Activated naive CD4-positive, alpha-beta T cell (primary cell): ENCODE results near the gene TSPAN9.

Experiments
- DNase-seq, 4 experiments: peaks; one replicate each; lab custom pipeline; 2025; lab: John Stamatoyannopoulos, UW

The TSPAN9 gene

GRCh38 chr12:3124917-3125316 lies 47.7 kb downstream of the TSPAN9 start:
- no peak for DNase-seq

GRCh38 chr12:3125674-3126073 lies 48.5 kb downstream of the TSPAN9 start:
- no peak for DNase-seq

GRCh38 chr12:3127832-3128231 lies 50.7 kb downstream of the TSPAN9 start:
- DNase-seq: no peak

- no peak for DNase-seq
Measured at GRCh38 chr12:3128498-3129293, 51.5 kb downstream of the TSPAN9 start.

- no peak for DNase-seq
Measured at GRCh38 chr12:3129301-3130056, 52.3 kb downstream of the TSPAN9 start.

- no peak for DNase-seq
Measured at GRCh38 chr12:3130057-3130830, 53.1 kb downstream of the TSPAN9 start.

- no peak for DNase-seq
Measured at GRCh38 chr12:3131129-3131528, 54.0 kb downstream of the TSPAN9 start.

GRCh38 chr12:3132636-3133404 lies 55.6 kb downstream of the TSPAN9 start:
- DNase-seq: no peak

- no peak for DNase-seq
Measured at GRCh38 chr12:3133405-3133783, 56.2 kb downstream of the TSPAN9 start.

- no peak for DNase-seq
Measured at GRCh38 chr12:3134126-3134525, 56.9 kb downstream of the TSPAN9 start.

GRCh38 chr12:3134526-3135135 lies 57.5 kb downstream of the TSPAN9 start:
- DNase-seq: no peak

- peak in 1 of 4 experiments; percentile 7 for DNase-seq
Measured at GRCh38 chr12:3135522-3136461, 58.6 kb downstream of the TSPAN9 start.

GRCh38 chr12:3136641-3137267 lies 59.6 kb downstream of the TSPAN9 start:
- DNase-seq: no peak

GRCh38 chr12:3137268-3137781 lies 60.1 kb downstream of the TSPAN9 start:
- no peak for DNase-seq

GRCh38 chr12:3137814-3138445 lies 60.8 kb downstream of the TSPAN9 start:
- DNase-seq: no peak

GRCh38 chr12:3138941-3139511 lies 61.8 kb downstream of the TSPAN9 start:
- no peak for DNase-seq

GRCh38 chr12:3139760-3140159 lies 62.6 kb downstream of the TSPAN9 start:
- no peak for DNase-seq

GRCh38 chr12:3140284-3140683 lies 63.1 kb downstream of the TSPAN9 start:
- no peak for DNase-seq
